Muscle of back (tissue), 11 donors: ENCODE results near the gene TP53BP2. TPM values are rescaled to one million over a fixed set of nuclear protein-coding genes. Genes with fewer than 3 reads are reported as not detected.
A peak's percentile ranks its signal among the peaks of the same experiment; 100 is the strongest.
"Not testable (repeated sequence)": the region's sequence is repeated elsewhere in the genome, so short reads cannot be mapped to it uniquely, and the experiment has no call there.

Experiments
- DNase-seq, 3 donors: peaks; one replicate each; pipeline versions ENCODE4 v3.0.0 to v3.0.0-alpha.2; 2013
- polyA plus RNA-seq, 10 donors: library from polyadenylated mRNA; unstranded; fragments of 120-200 nt; gene quantifications; one replicate each; pipeline ENCODE4 v1.2.1, GENCODE V29; 2013; ENCODE audit not compliant: insufficient read length in 10 of 10

TP53BP2 gene
- polyA plus RNA-seq, 10 donors: 23.1 to 39.8 (median 27.6) TPM

DNA sequence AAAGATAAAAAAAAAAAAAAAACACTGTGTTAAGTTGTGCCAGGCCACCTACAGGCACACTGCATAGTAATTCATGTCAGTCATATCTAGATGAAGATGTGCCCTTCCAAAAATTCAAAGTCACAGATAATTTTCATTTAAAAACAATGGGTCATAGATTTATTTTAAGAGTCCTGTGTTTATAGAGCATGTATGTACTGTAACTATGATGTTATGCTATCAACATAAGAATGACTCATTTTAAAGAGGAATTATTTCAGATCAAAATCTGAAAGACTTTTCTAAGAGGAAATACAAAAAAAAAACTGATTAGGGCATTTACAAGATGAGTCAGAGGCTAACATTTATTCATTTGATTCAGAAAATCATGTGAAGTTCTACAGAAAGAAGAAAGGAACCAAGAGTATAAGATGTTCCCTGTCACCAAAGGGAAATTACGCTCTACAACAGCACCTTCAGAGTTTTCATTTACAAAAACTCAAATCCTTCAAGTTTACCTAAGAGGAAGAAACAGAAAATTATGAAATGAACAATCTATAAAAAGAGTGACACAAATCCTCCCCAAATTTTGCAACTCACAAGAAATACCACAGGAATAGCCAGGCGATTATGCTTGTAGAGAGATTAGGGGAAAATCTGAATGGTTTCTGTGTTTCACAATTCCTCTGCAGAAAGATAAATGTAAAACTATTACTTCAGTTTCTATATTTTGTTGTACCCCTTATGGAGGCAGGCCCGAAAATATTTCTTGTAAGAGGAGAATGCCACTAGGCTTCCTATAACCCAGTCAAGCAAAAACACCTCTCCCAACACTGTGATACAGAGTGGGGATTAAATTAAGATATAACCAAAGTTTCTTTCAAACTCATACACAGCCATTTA is 13.8 kb downstream of the TP53BP2 start:
- peak in 1 of 3 donors; percentile 39 for DNase-seq

DNA sequence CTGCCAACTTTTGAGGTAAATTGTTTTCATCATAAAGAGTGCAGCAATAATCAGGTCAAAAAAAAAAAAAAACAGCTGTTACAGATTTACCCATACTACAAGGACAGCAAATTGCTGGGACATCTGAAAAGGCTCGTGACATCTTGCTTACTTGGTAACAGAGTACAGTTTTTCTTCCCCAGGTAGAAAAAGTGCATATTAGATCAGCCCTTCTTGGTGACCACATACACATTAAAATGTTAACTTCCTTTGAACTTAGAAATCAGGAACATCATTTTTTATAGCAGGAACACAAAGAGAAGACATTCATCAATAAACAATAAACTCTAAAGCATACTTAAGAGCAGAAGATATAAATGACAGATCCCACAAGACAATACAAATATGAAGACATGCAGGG is 16.1 kb downstream of the TP53BP2 start:
- DNase-seq: no peak

DNA sequence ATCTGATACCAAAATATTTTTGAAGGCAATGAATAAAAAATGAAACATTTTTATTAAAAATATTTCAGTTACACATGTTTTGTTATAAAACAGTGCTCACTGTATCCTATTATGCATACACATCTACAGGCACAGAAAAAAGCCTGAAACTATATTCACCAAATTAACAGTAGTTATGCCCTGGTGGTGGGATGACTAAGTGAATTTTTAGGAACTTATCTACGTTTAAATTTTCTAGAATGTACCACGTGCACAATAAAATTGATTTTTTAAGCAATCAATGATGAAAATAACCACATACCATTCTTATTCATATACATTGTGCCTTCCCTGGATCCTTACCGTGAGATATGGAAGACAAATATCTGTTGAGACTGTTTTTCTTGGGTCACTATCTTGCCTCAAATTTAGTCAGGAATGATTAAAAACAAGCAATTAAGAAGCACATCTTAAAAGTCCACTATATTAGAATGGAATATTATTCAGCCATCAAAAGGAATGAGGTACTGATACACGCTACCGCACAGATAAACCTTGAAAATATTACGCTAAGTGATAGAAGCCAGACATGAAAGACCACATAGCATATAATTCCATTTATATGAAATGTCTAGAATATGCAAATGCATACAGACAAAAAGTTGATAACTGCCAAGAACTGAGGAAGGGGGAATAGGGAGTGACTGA is 17.4 kb downstream of the TP53BP2 start:
- DNase-seq: no peak

DNA sequence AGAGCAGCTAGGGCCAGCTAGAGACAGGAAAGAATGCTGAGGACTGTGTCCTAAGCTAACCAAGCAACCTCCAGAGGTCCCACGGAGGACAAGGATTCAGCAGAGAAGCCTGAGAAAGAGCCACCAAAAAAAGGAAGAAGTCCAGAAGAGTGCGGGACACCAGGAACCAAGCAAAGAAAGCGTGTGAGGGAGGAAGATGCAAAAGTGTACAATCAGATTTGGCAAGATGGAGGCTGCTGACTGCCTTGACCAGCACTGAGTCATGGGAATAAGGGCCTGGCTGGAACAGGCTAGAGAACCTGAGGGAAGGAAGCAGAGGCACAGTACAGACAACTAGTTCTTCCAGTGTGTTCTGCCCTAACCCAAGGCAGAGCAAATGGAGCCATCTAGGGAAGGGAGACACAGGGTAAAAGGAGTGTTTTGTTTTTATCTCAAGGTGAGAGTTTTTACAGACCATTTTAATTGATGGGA is 18.5 kb downstream of the TP53BP2 start:
- no peak for DNase-seq

DNA sequence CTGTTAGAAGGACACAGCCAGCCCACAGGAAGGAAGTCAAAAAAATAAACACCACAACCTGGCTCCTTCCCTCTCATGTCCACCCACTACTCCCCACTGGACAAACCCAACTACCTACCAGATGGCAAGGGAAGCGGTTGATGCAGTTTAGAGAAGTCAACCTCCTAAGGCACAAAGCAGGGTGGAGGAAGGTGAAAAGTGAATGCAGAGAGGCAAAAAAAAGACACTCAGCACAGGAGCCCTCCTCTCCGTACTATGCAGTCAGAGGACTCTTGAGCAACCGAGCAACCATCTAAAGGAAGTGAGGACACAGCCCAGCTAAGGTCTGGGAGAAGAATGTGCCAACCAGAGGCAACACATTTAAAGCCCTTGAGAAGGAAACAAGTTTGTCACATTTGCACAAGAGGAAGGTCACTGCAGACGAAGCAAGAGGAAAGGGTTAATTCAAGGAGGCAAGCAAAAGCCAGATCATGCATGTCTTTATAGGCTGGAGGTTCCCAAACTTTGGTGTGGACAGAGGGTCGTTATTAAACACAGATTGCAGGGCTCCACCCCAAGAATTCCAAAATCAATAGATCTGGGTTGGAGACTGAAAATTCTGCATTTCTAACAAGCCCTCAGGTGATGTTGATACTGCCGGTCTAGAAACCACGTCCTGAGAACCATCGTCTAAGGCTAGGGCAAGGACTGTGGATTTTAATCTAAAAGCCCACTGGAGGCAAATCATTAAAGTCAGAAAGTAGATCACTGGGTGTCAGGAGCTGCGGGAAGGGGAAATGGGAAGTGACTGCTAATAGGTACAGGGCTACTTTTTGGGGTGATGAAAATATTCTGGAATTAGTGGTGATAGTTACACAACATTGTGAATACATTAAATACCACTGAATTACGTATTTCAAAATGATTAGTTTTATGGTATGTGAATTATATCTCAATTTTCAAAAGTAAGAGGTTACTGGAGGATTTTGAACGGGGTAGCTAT is 19.7 kb downstream of the TP53BP2 start:
- DNase-seq: no peak

DNA sequence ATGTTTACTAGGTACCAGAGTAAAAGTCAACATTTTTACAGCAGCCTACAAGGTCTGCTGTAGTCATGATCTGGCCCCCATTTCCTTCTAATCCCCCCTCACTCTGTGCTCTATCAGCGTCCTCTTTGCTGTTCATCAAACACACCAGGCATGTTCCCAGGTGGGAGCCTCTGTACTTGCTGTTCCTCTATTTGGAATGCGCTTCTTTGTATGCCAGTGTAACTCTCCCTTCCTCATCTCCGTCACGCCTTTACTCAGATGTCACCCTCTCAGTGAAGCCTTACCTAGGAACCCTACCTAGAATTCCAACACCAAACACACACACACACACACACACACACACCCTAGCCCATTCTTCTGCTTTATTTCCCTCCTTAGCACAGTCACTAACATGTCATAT is 21.0 kb downstream of the TP53BP2 start:
- DNase-seq: no peak

DNA sequence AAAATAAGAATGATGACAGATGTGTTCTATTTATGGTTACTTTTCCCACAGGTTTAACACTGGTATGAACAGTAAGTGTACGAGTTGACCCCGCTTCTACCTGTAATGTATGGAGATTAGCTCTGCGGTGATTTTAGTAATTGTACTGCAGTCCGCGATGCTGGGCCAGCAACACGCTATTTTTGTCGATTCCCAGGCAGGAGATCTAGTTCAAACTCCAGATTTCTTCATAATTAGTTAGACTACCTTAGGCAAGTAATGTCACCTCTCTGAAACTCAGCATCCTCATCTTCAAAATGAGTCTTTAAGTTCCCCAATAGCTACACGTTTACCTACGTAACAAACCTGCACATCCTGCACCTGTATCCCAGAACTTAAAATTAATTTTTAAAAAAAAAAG is 21.5 kb downstream of the TP53BP2 start:
- DNase-seq: no peak

DNA sequence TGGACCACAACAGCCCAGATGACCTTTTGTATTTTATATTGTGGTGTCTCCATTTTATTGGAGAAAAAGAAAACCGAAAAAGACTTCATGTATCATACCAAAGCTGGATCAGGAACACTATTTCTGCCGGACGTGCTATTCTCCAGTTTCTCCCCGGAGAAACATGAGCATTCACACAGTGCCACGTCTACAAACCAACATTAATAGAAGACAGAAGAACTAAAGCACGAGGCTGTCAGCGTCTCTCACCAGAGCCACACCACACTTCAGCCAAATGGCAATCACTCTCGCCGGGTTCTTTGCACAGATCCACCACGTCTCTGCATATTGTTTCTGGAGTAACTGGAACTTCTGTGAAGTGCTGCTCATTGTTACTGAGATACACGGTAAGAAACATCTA is 24.8 kb downstream of the TP53BP2 start:
- DNase-seq: no peak

DNA sequence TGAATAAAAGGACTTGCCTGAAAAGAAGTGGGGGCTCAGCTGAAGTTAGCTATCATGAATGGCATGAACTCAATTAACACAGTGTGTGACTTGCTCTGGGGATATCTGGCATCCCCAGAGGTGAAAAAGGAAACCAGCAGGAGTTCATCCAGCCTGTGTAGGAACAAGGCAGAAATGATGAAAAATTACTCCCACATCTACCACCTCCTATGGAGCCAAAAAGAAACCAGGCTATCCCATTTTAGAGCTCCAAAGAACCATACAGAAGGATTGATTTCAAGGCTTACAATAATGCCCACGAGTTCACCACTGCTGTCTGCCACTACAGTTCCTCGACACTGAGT is 25.3 kb downstream of the TP53BP2 start:
- DNase-seq: no peak

DNA sequence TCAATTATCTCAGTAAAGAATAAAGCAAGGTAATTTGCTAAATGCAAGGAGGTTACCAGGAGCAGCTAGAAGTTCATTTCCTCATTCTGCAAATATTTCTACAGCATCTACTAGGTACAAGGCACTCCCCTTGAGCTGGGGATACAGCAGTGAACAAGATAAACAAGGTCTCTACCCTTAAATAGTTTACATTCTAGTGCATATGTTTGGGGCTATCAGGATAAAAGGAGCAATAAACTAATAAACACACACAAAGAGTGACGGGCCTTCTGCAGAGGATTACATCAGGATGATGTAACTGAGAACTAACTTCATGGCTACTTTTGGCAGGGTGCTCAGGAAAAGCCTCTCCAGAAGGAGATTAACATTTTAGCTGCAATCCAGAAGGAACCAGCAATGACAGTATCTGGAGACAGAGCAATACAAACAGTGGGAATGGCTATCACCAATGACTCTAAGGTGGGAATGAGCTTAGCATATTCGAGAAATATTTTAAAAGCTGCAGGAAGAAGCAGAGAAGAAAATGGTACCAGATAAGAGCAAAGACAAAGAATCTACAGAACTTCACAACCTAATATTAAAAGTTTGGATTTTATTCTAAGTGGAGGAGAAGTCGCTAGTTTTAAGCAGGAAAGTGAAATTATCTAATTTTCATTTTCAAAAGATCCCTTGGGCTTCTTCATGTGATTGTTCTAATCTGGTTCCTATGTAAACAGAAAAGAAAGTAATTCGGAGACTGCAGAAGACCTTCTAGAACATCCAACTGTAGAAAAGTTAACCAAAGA is 25.8 kb downstream of the TP53BP2 start:
- DNase-seq: no peak

DNA sequence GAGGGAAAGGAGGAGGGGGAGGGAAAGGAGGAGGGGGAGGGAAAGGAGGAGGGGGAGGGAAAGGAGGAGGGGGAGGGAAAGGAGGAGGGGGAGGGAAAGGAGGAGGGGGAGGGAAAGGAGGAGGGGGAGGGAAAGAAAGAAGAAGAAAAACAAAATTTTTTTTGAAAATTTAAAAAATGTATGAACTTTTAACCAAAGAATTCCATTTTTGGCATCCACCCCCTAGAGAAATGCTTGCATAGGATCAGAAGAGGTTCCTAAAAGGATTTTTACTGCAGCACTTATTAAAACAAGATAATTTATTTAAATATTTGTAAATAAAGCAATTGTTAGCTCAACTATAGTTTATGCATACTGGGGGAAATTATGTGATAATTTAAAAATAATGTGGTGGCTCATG is 28.5 kb downstream of the TP53BP2 start:
- DNase-seq: not testable (repeated sequence)

DNA sequence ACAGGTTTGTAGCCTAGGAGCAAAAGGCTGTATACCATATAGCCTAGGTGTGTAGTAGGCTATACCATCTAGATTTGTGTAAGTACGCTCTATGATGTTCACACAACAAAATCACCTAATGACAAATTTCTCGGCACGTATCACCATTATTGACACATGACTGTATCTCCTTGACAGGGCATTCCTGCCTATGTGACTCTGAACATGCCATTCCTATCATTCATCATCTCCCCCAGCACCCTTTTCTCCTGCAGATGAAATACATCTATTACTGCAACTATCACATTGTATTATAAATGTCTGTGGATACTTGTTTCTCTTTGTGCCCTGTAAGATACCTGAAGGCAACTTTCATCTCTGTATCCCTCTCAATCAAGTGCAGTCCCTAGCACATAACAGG is 29.9 kb downstream of the TP53BP2 start:
- DNase-seq: no peak

DNA sequence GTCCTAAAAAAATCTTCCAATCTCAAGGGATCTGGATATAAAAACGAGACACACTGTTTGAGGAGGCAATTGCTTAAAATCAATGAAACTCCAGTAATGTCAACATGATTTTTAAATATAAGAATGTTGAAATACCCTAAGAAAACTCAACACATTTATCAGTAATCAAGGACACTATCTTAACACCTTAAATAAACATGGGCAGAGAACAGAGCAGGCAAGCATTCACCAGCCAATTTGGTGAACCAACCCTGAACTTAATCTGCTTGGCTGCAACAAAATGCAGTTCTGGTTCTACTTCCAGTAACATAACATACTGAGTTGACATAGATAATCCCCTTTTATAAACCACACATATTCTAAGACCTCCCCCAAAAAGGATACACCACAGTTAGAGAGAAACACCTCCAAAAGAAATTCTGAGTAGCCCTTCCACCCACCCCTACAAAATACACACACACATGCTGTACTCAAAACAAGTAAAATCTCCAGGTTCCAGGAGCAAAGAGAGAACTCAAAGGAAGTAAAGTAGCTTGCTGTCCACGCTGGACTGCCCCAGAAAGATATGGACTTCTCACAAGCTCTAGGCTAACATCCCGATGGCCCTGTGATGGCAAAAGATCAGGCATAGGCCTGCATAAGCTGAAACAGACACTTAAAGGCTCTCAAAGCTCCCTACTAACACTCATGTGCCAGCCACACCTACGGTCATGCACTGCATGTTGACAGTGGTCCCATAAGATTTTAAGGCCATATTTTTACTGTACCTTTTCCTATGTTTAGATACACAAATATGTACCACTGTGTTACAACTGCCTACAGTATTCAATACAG is 30.5 kb downstream of the TP53BP2 start:
- no peak for DNase-seq

DNA sequence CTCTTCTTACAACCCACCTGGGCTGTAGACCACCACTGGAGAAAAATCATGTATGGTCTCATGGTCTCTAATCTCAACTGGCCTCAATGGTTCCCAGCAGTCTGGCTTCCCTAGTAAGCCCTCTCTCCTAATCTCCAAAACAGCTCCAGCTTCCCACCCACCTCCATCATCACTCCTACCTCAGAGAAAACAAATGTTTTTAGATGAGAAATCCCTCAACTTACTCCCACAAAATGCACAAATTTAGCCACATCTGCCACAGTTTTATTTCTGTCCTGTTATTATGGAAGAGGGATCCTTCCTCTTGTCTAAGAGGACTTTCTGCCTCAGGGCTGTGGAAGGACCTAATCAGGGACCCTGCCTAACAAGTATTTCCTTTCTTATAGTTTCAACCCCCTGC is 32.1 kb downstream of the TP53BP2 start:
- no peak for DNase-seq

DNA sequence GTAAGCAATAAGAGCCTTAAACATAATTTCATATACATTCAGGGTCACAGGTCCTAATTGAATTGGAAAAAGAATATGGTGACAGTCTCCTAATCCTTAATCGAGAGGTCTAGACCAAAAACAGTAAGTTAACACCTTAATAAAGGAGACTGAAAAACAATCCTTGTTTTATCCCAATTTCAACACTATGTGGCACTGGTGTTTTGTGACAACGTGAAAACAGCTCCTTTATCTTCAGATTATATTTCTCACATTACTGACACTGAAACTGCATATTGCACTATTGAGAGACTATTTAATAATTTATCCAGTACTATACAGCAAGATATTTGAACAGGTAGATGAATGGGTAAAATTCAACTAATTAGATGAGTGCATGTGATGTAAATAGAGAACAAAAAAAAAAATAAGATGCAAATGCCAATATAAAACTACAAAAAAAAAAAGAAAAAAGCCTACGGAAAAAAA is 34.1 kb downstream of the TP53BP2 start:
- DNase-seq: peak in 2 of 3 donors; percentile 30 to 59

DNA sequence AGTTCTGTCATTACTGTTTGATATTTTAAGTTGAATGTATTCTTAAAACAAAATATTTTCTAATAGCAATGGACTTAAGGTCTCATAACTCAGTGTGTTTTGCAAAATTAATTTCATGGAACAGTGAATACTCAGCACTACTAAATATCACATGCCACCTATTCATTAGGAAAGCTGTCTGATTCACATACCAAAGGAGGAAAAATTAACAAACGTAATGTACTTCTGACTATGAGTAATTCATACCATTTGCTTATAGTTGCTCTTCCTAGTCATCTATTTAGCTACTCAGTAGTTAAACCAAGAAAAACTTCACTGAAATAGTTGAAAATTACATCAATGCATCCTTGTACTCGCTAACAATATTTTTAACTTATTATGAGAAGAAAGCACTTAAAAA is 35.2 kb downstream of the TP53BP2 start:
- DNase-seq: no peak

DNA sequence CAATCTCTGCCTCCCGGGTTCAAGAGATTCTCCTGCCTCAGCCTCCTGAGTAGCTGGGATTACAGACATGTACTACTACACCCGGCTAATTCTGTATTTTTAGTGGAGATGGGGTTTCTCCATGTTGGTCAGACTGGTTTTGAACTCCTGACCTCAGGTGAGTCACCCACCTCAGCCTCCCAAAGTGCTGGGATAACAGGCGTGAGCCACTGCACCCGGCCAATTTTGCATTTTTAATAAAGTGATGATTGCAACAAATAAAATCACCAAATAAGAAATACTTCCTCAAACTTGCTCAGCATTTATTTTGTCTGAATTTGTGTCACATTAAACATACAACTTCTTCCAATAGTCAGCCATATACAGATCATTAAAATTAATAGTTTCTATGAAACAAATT is 35.8 kb downstream of the TP53BP2 start:
- not testable (repeated sequence) for DNase-seq

DNA sequence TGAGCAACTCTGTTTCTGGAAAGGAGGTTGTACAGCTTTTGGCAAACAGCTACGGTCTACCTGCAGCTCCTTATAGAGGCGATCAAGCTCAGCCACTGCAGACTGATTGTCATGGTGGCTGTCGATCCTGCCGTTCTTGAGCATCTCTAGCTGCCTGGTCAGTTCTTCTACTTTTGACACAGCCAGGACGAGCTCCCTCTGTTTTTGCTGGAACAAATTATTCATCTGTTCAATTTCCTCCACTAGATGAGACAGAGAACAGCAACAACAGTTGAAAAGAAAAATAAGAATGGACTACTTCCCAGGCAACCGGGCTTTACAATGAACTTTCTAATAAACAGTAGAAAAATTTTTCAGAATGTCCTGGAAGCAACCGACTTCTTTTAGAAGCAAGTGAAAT is 42.5 kb downstream of the TP53BP2 start:
- no peak for DNase-seq

DNA sequence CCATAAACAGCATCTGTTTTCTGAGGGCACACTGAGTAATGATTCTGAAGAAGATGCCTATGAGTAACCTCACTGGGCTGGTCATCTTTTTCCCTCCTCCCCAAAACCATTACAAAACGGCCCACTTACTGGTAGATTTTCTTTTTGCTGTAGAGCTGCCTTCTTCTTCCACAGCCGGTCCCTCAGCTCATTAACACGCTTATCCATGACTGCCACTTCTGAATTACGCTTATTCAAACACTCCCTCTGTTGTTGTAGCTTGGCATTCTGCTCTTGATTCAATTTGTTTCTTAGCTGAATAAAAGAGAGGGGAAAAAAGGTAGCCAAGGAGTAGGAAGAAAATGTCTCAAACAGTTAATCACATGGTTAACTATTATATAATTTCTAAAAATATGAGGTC is 43.1 kb downstream of the TP53BP2 start:
- no peak for DNase-seq

DNA sequence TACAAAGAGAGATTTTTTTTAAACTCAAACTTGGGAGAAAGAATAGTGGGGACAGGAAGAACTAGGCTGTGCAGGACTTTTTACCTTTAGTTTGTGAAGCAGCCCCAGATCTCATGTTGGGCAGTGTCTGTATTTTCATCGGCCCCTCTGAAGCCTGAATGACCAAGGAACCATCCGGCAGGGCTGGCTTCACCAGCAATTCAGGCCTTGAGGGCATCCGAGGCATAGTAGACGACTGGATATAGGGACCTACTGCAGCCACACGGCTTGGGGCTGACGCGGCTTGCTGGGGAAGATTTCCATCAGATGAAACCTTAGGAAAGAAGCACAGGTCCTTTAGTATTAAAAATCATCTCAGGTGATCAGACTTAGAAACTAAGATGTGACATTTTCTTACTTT is 43.7 kb downstream of the TP53BP2 start:
- DNase-seq: no peak
